ENCODE data around the gene EXOC3L4. TPM values are rescaled to one million over a fixed set of nuclear protein-coding genes. Genes with fewer than 3 reads are reported as not detected.

EXOC3L4 gene
- total and polyA plus RNA-seq, 9 of the 15 experiments (the other 6 are each of a cell fraction or from before 2014, with no cell fraction given), result 0.10 to 6.7 (median 0.98) TPM; not detected in 1

- TF ChIP-seq, protein P1, sequence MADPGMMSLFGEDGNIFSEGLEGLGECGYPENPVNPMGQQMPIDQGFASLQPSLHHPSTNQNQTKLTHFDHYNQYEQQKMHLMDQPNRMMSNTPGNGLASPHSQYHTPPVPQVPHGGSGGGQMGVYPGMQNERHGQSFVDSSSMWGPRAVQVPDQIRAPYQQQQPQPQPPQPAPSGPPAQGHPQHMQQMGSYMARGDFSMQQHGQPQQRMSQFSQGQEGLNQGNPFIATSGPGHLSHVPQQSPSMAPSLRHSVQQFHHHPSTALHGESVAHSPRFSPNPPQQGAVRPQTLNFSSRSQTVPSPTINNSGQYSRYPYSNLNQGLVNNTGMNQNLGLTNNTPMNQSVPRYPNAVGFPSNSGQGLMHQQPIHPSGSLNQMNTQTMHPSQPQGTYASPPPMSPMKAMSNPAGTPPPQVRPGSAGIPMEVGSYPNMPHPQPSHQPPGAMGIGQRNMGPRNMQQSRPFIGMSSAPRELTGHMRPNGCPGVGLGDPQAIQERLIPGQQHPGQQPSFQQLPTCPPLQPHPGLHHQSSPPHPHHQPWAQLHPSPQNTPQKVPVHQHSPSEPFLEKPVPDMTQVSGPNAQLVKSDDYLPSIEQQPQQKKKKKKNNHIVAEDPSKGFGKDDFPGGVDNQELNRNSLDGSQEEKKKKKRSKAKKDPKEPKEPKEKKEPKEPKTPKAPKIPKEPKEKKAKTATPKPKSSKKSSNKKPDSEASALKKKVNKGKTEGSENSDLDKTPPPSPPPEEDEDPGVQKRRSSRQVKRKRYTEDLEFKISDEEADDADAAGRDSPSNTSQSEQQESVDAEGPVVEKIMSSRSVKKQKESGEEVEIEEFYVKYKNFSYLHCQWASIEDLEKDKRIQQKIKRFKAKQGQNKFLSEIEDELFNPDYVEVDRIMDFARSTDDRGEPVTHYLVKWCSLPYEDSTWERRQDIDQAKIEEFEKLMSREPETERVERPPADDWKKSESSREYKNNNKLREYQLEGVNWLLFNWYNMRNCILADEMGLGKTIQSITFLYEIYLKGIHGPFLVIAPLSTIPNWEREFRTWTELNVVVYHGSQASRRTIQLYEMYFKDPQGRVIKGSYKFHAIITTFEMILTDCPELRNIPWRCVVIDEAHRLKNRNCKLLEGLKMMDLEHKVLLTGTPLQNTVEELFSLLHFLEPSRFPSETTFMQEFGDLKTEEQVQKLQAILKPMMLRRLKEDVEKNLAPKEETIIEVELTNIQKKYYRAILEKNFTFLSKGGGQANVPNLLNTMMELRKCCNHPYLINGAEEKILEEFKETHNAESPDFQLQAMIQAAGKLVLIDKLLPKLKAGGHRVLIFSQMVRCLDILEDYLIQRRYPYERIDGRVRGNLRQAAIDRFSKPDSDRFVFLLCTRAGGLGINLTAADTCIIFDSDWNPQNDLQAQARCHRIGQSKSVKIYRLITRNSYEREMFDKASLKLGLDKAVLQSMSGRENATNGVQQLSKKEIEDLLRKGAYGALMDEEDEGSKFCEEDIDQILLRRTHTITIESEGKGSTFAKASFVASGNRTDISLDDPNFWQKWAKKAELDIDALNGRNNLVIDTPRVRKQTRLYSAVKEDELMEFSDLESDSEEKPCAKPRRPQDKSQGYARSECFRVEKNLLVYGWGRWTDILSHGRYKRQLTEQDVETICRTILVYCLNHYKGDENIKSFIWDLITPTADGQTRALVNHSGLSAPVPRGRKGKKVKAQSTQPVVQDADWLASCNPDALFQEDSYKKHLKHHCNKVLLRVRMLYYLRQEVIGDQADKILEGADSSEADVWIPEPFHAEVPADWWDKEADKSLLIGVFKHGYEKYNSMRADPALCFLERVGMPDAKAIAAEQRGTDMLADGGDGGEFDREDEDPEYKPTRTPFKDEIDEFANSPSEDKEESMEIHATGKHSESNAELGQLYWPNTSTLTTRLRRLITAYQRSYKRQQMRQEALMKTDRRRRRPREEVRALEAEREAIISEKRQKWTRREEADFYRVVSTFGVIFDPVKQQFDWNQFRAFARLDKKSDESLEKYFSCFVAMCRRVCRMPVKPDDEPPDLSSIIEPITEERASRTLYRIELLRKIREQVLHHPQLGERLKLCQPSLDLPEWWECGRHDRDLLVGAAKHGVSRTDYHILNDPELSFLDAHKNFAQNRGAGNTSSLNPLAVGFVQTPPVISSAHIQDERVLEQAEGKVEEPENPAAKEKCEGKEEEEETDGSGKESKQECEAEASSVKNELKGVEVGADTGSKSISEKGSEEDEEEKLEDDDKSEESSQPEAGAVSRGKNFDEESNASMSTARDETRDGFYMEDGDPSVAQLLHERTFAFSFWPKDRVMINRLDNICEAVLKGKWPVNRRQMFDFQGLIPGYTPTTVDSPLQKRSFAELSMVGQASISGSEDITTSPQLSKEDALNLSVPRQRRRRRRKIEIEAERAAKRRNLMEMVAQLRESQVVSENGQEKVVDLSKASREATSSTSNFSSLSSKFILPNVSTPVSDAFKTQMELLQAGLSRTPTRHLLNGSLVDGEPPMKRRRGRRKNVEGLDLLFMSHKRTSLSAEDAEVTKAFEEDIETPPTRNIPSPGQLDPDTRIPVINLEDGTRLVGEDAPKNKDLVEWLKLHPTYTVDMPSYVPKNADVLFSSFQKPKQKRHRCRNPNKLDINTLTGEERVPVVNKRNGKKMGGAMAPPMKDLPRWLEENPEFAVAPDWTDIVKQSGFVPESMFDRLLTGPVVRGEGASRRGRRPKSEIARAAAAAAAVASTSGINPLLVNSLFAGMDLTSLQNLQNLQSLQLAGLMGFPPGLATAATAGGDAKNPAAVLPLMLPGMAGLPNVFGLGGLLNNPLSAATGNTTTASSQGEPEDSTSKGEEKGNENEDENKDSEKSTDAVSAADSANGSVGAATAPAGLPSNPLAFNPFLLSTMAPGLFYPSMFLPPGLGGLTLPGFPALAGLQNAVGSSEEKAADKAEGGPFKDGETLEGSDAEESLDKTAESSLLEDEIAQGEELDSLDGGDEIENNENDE (IDR thresholded peaks at IDR 0.05; ENCODE audit: low read depth, low read length), result no peak
- TF ChIP-seq HMG20B (CRISPR knock-in tag; IDR thresholded peaks at IDR 0.05) (no peak), PRPF4 (IDR thresholded peaks at IDR 0.05; ENCODE audit: insufficient read depth, low read depth, low read length, poor library complexity, severe bottlenecking) (no peak), KHSRP (IDR thresholded peaks at IDR 0.05) (no peak), ZNF584 (CRISPR knock-in tag; IDR thresholded peaks at IDR 0.05; ENCODE audit: low read depth) (no peak)
- TF ChIP-seq, protein P2, sequence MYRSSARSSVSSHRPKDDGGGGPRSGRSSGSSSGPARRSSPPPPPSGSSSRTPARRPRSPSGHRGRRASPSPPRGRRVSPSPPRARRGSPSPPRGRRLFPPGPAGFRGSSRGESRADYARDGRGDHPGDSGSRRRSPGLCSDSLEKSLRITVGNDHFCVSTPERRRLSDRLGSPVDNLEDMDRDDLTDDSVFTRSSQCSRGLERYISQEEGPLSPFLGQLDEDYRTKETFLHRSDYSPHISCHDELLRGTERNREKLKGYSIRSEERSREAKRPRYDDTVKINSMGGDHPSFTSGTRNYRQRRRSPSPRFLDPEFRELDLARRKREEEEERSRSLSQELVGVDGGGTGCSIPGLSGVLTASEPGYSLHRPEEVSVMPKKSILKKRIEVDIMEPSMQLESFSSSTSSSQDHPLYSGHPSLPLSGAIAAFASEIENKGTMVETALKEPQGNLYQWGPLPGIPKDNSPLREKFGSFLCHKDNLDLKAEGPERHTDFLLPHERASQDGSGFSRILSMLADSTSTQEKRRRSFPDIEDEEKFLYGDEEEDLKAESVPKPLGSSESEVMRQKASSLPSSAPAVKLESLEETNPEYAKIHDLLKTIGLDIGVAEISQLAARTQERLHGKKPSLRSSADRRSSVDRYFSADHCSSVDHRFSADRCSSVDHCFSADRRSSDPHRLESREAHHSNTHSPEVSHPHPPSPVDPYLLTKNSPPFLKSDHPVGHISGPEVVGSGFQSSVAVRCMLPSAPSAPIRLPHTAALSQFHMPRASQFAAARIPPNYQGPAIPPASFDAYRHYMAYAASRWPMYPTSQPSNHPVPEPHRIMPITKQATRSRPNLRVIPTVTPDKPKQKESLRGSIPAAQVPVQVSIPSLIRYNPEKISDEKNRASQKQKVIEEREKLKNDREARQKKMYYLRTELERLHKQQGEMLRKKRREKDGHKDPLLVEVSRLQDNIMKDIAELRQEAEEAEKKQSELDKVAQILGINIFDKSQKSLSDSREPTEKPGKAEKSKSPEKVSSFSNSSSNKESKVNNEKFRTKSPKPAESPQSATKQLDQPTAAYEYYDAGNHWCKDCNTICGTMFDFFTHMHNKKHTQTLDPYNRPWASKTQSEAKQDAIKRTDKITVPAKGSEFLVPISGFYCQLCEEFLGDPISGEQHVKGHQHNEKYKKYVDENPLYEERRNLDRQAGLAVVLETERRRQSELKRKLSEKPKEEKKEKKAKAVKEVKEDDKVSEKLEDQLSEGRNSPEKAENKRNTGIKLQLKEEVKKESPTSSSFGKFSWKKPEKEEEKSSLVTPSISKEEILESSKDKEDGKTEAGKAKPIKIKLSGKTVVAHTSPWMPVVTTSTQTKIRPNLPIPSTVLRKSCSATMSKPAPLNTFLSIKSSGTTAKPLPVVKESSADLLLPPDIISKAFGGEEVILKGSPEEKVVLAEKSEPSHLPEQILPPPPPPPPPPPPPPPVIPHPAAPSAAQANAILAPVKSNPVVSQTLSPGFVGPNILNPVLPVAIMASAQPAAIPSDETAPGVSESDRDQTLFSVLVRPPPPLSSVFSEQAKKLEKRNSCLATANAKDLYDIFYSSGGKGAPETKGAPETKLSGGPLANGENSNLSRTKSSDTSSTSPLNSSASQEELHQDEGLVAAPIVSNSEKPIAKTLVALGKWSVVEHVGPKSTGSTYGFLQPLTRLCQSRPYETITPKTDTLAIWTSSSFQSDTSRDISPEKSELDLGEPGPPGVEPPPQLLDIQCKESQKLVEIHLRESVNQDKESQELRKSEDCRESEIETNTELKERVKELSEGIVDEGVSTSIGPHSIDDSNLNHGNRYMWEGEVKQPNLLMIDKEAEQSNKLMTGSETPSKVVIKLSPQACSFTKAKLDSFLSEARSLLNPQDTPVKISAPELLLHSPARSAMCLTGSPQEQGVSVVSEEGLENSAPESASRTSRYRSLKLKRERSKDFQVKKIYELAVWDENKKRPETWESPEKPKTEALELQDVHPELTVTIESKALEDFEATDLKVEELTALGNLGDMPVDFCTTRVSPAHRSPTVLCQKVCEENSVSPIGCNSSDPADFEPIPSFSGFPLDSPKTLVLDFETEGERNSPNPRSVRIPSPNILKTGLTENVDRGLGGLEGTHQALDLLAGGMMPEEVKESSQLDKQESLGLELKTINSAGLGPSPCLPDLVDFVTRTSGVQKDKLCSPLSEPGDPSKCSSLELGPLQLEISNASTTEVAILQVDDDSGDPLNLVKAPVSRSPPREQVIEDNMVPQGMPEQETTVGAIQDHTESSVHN (IDR thresholded peaks at IDR 0.05; ENCODE audit: borderline replicate concordance in 1 of 2, low read depth in 1 of 2), result no peak
Observed at GRCh38 chr14:103116636-103117035, 22.1 kb downstream of the EXOC3L4 start (continued).
